Caco-2 (cell line): ENCODE data around the gene CASP3. TPM values are rescaled to one million over a fixed set of nuclear protein-coding genes. Genes with fewer than 3 reads are reported as not detected.
"Not testable (repeated sequence)": the region's sequence is repeated elsewhere in the genome, so short reads cannot be mapped to it uniquely, and the experiment has no call there.

Experiments used
- BruUV-seq: library from RNA; stranded (reverse); fragments of 400-500 nt; replicated peaks from 2 replicates; lab custom pipeline; 2021; lab: Mats Ljungman, UMichigan
- CTCF ChIA-PET: fragments of 300-600 bp; sonication (Branson Sonifier 250); formaldehyde crosslinking; loops from one replicate; lab custom pipeline; 2022; ENCODE audit warnings: antibody characterized with exemption; lab: Charles Lee
- POLR2A ChIA-PET: fragments of 300-600 bp; sonication (Branson Sonifier 250); formaldehyde crosslinking; loops from one replicate; lab custom pipeline; 2022; ENCODE audit warnings: antibody characterized with exemption; lab: Charles Lee
- DNase-seq, 2 experiments: peaks; one replicate each; pipeline versions ENCODE4 v3.0.0 to v3.0.0-alpha.2; 2020 to 2022
- H3K27me3 ChIP-seq: replicated peaks from 2 replicates; pipeline ENCODE4 v1.6.0; 2011; ENCODE audit warnings: low read length; ENCODE audit not compliant: control insufficient read depth, insufficient read depth
- H3K36me3 ChIP-seq: 2 replicates; pipeline ENCODE4 v1.5.1; 2011; ENCODE audit warnings: low read length; ENCODE audit not compliant: control insufficient read depth, insufficient read depth
- H3K4me1 ChIP-seq: fragments of 250-450 bp; sonication (Bioruptor Pico); 2 replicates; pipeline ENCODE4 v1.5.1; 2020; ENCODE audit warnings: mild to moderate bottlenecking
- H3K4me3 ChIP-seq: 2 replicates; pipeline ENCODE4 v1.5.1; 2011; ENCODE audit warnings: low read depth, mild to moderate bottlenecking, control low read depth, low read length
- H3K9me3 ChIP-seq: fragments of 250-450 bp; sonication (Bioruptor Pico); 2 replicates; pipeline ENCODE4 v1.5.1; 2020; ENCODE audit warnings: mild to moderate bottlenecking, moderate library complexity
- H3K27ac Mint-ChIP-seq: one replicate; pipeline ENCODE4 v1.8.0; 2022; ENCODE audit warnings: mixed read lengths; ENCODE audit not compliant: unreplicated experiment
- H3K27me3 Mint-ChIP-seq: one replicate; pipeline ENCODE4 v1.8.0; 2022; ENCODE audit warnings: mixed read lengths; ENCODE audit not compliant: insufficient read depth, unreplicated experiment
- H3K36me3 Mint-ChIP-seq: one replicate; pipeline ENCODE4 v1.8.0; 2022; ENCODE audit warnings: mild to moderate bottlenecking, mixed read lengths; ENCODE audit not compliant: insufficient read depth, unreplicated experiment
- H3K4me1 Mint-ChIP-seq: one replicate; pipeline ENCODE4 v1.8.0; 2022; ENCODE audit warnings: low read depth, mixed read lengths; ENCODE audit not compliant: unreplicated experiment
- H3K4me3 Mint-ChIP-seq: one replicate; pipeline ENCODE4 v1.8.0; 2022; ENCODE audit warnings: mild to moderate bottlenecking, moderate library complexity, mixed read lengths; ENCODE audit not compliant: unreplicated experiment
- H3K9me3 Mint-ChIP-seq: one replicate; pipeline ENCODE4 v1.8.0; 2022; ENCODE audit warnings: mixed read lengths; ENCODE audit not compliant: unreplicated experiment
- CTCF ChIP-seq, 2 experiments: fragments of 200-600 bp in 1 of 2; IDR thresholded peaks; 1 replicate in 1 of 2; 2 replicates in 1 of 2; pipeline versions ENCODE4 v1.5.1 to v1.8.0; 2011 to 2022; ENCODE audit warnings: antibody characterized with exemption in 1 of 2, control low read depth in 1 of 2, inconsistent platforms in 1 of 2, low read depth in 1 of 2, low read length in 1 of 2, mild to moderate bottlenecking in 1 of 2, moderate library complexity in 1 of 2; ENCODE audit not compliant: insufficient read depth in 1 of 2, severe bottlenecking in 1 of 2, unreplicated experiment in 1 of 2
- intact Hi-C: fragments of 100-400 bp; cut with micrococcal nuclease; formaldehyde crosslinking; loops from one replicate; pipeline ENCODE4 v1.10.0; 2022; ENCODE audit not compliant: unreplicated experiment
- total RNA-seq: library from RNA; stranded (reverse); gene quantifications from 2 replicates; pipeline ENCODE4 v1.2.3, GENCODE V29; 2022

Gene CASP3
- total RNA-seq, 1 experiment from 2014 or later = 34.5 TPM

- no peaks in the 10 kb centered on the region for H3K9me3 Mint-ChIP-seq
- no peak overlapping the region for H3K27ac Mint-ChIP-seq
- peaks cover 7% of the 10 kb centered on the region for H3K4me1 Mint-ChIP-seq
- ChIA-PET CTCF (no interaction called here), POLR2A (interaction anchor here (0.6 kb wide), 1 partner anchor 56 kb away, joined by 3 read pairs; the partner anchor contains the start of gene CASP3)
- Histone ChIP-seq H3K27me3 (no peaks in the 10 kb centered on the region), H3K4me3 (no peak overlapping the region), H3K9me3 (no peaks in the 10 kb centered on the region; the same call in 1 of the 2 replicates), H3K36me3 (no peaks in the 10 kb centered on the region), H3K4me1 (peaks cover 10% of the 10 kb centered on the region)
- BruUV-seq = no TSS peak
- H3K4me3 Mint-ChIP-seq = no peak overlapping the region
- TF ChIP-seq CTCF (IDR thresholded peaks at IDR 0.05; ENCODE audit: insufficient read depth in 1 of 2, low read depth in 1 of 2, low read length in 1 of 2, severe bottlenecking in 1 of 2, unreplicated experiment in 1 of 2) = no peak
- H3K27me3 Mint-ChIP-seq = no peaks in the 10 kb centered on the region
- H3K36me3 Mint-ChIP-seq = no peaks in the 10 kb centered on the region
- no peak for DNase-seq
- intact Hi-C loops = no loop called here
Measured at GRCh38 chr4:184593461-184593860, 55.8 kb downstream of the CASP3 start.

- H3K36me3 Mint-ChIP-seq = not testable (repeated sequence)
Measured at GRCh38 chr4:184591747-184592270, 57.4 kb downstream of the CASP3 start.

GRCh38 chr4:184591070-184591677, 58.1 kb downstream of the CASP3 start:
- Histone ChIP-seq H3K4me1 (peaks cover under 1% of the 10 kb centered on the region; the same call in 1 of the 2 replicates), H3K27me3 (no peaks in the 10 kb centered on the region), H3K36me3 (no peaks in the 10 kb centered on the region), H3K9me3 (no peaks in the 10 kb centered on the region; the same call in 1 of the 2 replicates), H3K4me3 (no peak overlapping the region)
- Mint-ChIP-seq H3K36me3 (no peaks in the 10 kb centered on the region), H3K27ac (no peak overlapping the region), H3K4me1 (peaks cover 3% of the 10 kb centered on the region), H3K4me3 (no peak overlapping the region), H3K9me3 (no peaks in the 10 kb centered on the region), H3K27me3 (peaks cover 3% of the 10 kb centered on the region)
- DNase-seq = no peak
- no TSS peak for BruUV-seq
- intact Hi-C loops = no loop called here
- POLR2A ChIA-PET = no interaction called here
- TF ChIP-seq CTCF (IDR thresholded peaks at IDR 0.05; ENCODE audit: insufficient read depth in 1 of 2, low read depth in 1 of 2, low read length in 1 of 2, severe bottlenecking in 1 of 2, unreplicated experiment in 1 of 2) = no peak
- CTCF ChIA-PET = no interaction called here

More at GRCh38 chr4:184591747-184592270, 57.4 kb downstream of the CASP3 start:
- H3K27ac Mint-ChIP-seq, H3K4me1 Mint-ChIP-seq, H3K4me3 ChIP-seq, H3K36me3 ChIP-seq, H3K4me3 Mint-ChIP-seq, POLR2A ChIA-PET, H3K27me3 Mint-ChIP-seq, BruUV-seq, H3K27me3 ChIP-seq, DNase-seq, H3K9me3 ChIP-seq, CTCF ChIA-PET, H3K4me1 ChIP-seq, intact Hi-C loops, H3K9me3 Mint-ChIP-seq: not testable (repeated sequence)
